HT-29 (cell line): Measurements from ENCODE around the gene NAALADL2. TPM values are rescaled to one million over a fixed set of nuclear protein-coding genes. Genes with fewer than 3 reads are reported as not detected.
"Not testable (repeated sequence)": the region's sequence is repeated elsewhere in the genome, so short reads cannot be mapped to it uniquely, and the experiment has no call there.

Source experiments
- DNase-seq: peaks from one replicate; pipeline ENCODE4 v3.0.0-alpha.2; 2015; ENCODE audit warnings: low spot score
- total RNA-seq: library from RNA; depleted of rRNA; stranded (reverse); fragments of >200 nt; shearing (Covaris generic); gene quantifications from 2 replicates; pipeline ENCODE4 v1.2.3, GENCODE V29; 2014

Gene NAALADL2
- total RNA-seq, 1 experiment from 2014 or later = 9.4 TPM

GRCh38 chr3:175260145-175260794 lies 401.1 kb downstream of the NAALADL2 start:
- DNase-seq = no peak

- no peak for DNase-seq
Measured at GRCh38 chr3:175266478-175266877, 407.3 kb downstream of the NAALADL2 start.

GRCh38 chr3:175267121-175267531 lies 408.0 kb downstream of the NAALADL2 start:
- DNase-seq = no peak

- no peak for DNase-seq
Measured at GRCh38 chr3:175267561-175267960, 408.4 kb downstream of the NAALADL2 start.

GRCh38 chr3:175269394-175269793 lies 410.3 kb downstream of the NAALADL2 start:
- DNase-seq = no peak

GRCh38 chr3:175270198-175270837 lies 411.2 kb downstream of the NAALADL2 start:
- DNase-seq = no peak

- DNase-seq = no peak
Measured at GRCh38 chr3:175270866-175271265, 411.7 kb downstream of the NAALADL2 start.

- not testable (repeated sequence) for DNase-seq
Measured at GRCh38 chr3:175271465-175271864, 412.3 kb downstream of the NAALADL2 start.

GRCh38 chr3:175272392-175272791 lies 413.3 kb downstream of the NAALADL2 start:
- DNase-seq = no peak

- no peak for DNase-seq
Measured at GRCh38 chr3:175273573-175273972, 414.4 kb downstream of the NAALADL2 start.

GRCh38 chr3:175274056-175274455 lies 414.9 kb downstream of the NAALADL2 start:
- DNase-seq = no peak

- DNase-seq = no peak
Measured at GRCh38 chr3:175274474-175275218, 415.5 kb downstream of the NAALADL2 start.

- DNase-seq = no peak
Measured at GRCh38 chr3:175278680-175279079, 419.5 kb downstream of the NAALADL2 start.

GRCh38 chr3:175279457-175279856 lies 420.3 kb downstream of the NAALADL2 start:
- DNase-seq = no peak

GRCh38 chr3:175279911-175280310 lies 420.8 kb downstream of the NAALADL2 start:
- DNase-seq = no peak

- DNase-seq = no peak
Measured at GRCh38 chr3:175287361-175287963, 428.3 kb downstream of the NAALADL2 start.

GRCh38 chr3:175288621-175289020 lies 429.5 kb downstream of the NAALADL2 start:
- no peak for DNase-seq

GRCh38 chr3:175294793-175295192 lies 435.7 kb downstream of the NAALADL2 start:
- no peak for DNase-seq

GRCh38 chr3:175295248-175296130 lies 436.4 kb downstream of the NAALADL2 start:
- no peak for DNase-seq

GRCh38 chr3:175297216-175297615 lies 438.1 kb downstream of the NAALADL2 start:
- no peak for DNase-seq

GRCh38 chr3:175301741-175302140 lies 442.6 kb downstream of the NAALADL2 start:
- no peak for DNase-seq
